ACC112 (cell line): ENCODE data around the gene PRDX3.

Experiments
- H2AFZ ChIP-seq: fragments of 200-600 bp; sonication (generic); one replicate; pipeline ENCODE4 v1.6.0; 2017; ENCODE audit warnings: antibody characterized with exemption, low read length; ENCODE audit not compliant: unreplicated experiment
- H3K27ac ChIP-seq: fragments of 200-600 bp; sonication (generic); 2 replicates; pipeline ENCODE4 v1.5.1; 2014; ENCODE audit warnings: low read depth, mild to moderate bottlenecking, antibody characterized with exemption, low read length, moderate library complexity
- H3K27me3 ChIP-seq: fragments of 200-600 bp; sonication (generic); 2 replicates; pipeline ENCODE4 v1.6.1; 2014; ENCODE audit warnings: mild to moderate bottlenecking, antibody characterized with exemption, low read length, moderate library complexity, mixed read lengths; ENCODE audit not compliant: insufficient read depth
- H3K36me3 ChIP-seq: fragments of 200-600 bp; sonication (generic); 2 replicates; pipeline ENCODE4 v1.6.1; 2016; ENCODE audit warnings: mild to moderate bottlenecking, antibody characterized with exemption, low read length, moderate library complexity, mixed read lengths; ENCODE audit not compliant: insufficient read depth
- H3K4me1 ChIP-seq: fragments of 200-600 bp; sonication (generic); one replicate; pipeline ENCODE4 v1.6.1; 2016; ENCODE audit warnings: low read length, mixed read lengths; ENCODE audit not compliant: insufficient read depth, unreplicated experiment, control insufficient read depth
- H3K4me3 ChIP-seq: fragments of 200-600 bp; sonication (generic); 2 replicates; pipeline ENCODE4 v1.5.1; 2014; ENCODE audit warnings: mild to moderate bottlenecking, low read depth, low read length
- H3K79me2 ChIP-seq: fragments of 200-600 bp; sonication (generic); one replicate; pipeline ENCODE4 v1.6.0; 2016; ENCODE audit warnings: low read length; ENCODE audit not compliant: control insufficient read depth, unreplicated experiment, insufficient read depth

PRDX3 gene

DNA sequence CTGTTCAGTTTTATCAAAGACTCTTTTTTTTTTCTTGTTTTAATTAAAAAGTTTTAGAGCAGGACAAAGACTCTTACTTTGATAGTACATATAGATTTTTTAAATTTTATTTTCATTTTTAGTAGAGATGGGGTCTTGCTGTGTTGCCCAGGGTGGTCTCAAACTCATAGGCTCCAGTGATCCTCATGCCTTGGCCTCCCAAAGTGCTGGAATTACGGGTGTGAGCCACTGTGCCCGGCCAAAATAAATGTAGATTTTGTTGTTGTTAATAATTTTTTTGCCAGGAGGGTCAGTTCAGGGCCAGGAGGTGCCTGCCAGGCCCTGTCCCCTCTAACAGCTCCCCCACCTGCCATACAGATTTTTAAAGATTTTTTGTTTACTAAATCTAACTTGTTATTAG is 57.7 kb downstream of the PRDX3 start:
- Histone ChIP-seq H3K4me1 (peaks cover 5% of the 10 kb centered on the region), H3K36me3 (peaks cover 12% of the 10 kb centered on the region), H3K4me3 (no peak overlapping the region), H3K27ac (peak overlapping the region; percentile 41), H2AFZ (no peak overlapping the region), H3K27me3 (no peaks in the 10 kb centered on the region), H3K79me2 (peaks cover 3% of the 10 kb centered on the region)

DNA sequence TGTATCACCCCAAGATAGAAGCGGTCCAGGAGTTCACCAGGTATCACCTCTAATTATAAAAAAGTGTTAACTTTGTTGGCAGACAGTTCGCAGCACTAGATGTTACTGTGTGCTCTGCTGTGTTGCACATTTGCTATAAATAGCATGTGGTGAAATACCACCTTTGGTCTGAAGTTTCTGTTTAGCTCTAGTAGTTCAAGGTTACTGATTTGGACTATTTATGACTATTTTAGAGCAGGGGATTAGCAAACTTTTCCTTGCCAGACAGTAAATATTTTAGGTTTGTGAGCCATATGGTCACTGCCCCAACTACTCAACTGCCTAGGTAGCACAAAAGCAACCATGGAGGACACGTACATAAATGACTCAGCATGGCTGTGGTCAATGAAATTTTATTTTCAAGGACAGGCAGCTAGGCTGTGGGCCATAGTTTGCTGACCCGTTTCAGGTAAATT is 58.2 kb downstream of the PRDX3 start:
- peaks cover 3% of the 10 kb centered on the region for H3K79me2 ChIP-seq
- no peak overlapping the region for H3K4me3 ChIP-seq
- no peaks in the 10 kb centered on the region for H3K27me3 ChIP-seq
- H2AFZ ChIP-seq = no peak overlapping the region
- peak overlapping the region; percentile 41 for H3K27ac ChIP-seq
- H3K36me3 ChIP-seq = peaks cover 11% of the 10 kb centered on the region
- H3K4me1 ChIP-seq = peaks cover 5% of the 10 kb centered on the region

DNA sequence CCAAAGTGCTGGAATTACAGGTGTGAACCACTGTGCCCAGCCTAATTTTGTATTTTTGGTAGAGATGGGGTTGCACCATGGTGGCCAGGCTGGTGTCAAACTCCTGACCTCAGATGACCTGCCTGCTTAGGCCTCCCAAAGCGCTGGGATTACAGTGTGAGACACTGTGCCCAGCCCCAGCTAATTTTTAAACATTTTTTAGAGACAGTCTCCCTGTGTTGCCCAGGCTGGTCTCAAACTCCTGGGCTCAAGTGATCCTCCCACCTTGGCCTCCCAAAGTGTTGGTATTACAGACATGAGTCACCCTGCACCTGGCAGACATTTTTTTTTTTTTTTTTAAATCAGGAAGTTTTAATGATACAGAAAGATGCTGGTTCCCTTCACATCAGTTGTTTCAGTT is 59.2 kb downstream of the PRDX3 start:
- Histone ChIP-seq H3K27me3 (no peaks in the 10 kb centered on the region), H2AFZ (no peak overlapping the region), H3K36me3 (peaks cover 11% of the 10 kb centered on the region), H3K4me1 (peaks cover 7% of the 10 kb centered on the region), H3K27ac (no peak overlapping the region), H3K79me2 (peaks cover 3% of the 10 kb centered on the region), H3K4me3 (no peak overlapping the region)

DNA sequence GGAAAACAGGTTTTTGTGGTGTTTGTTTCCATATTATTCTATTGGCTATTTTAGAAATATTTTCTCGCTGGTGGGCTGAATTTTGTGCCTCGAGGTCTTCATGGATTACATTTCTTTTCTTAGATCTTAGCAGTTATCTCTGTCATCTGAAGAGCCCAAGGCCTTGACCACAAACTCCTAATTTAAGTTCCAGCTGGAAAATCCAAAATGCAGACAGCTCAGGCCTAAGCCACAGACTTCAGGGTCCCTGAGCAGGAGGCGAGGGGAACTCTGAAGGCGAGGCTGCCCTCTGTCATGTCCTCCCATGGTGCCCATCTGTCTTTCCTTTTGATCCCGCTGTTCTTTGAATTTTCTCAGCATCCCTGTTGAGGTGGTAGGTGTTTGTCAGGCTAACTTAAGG is 60.4 kb downstream of the PRDX3 start:
- peaks cover 17% of the 10 kb centered on the region for H3K4me1 ChIP-seq
- H3K4me3 ChIP-seq = no peak overlapping the region
- H3K79me2 ChIP-seq = peaks cover 3% of the 10 kb centered on the region
- H2AFZ ChIP-seq = no peak overlapping the region
- no peak overlapping the region for H3K27ac ChIP-seq
- H3K27me3 ChIP-seq = no peaks in the 10 kb centered on the region
- peaks cover 11% of the 10 kb centered on the region for H3K36me3 ChIP-seq
